ENCODE measurements around the gene ACSF2. TPM values are rescaled to one million over a fixed set of nuclear protein-coding genes. Genes with fewer than 3 reads are reported as not detected.

Gene ACSF2
- total RNA-seq, 3 donors from 2014 or later (not counting 1 experiment from before 2014, with no cell fraction given) = 24.2 to 40.6 (median 25.8) TPM

GRCh38 chr17:50491505-50491904 is 65.5 kb downstream of the ACSF2 start:
- Mint-ChIP-seq H3K4me1 (no peaks in the 10 kb centered on the region), H3K27ac (no peak overlapping the region), H3K4me3 (no peak overlapping the region), H3K27me3 (ENCODE audit: low read depth in 2 of 2) (no peaks in the 10 kb centered on the region), H3K9me3 (no peaks in the 10 kb centered on the region), H3K36me3 (no peaks in the 10 kb centered on the region)
- intact Hi-C loops (cut with micrococcal nuclease) = no loop called here
- no peaks in the 10 kb centered on the region for H3K4me1 ChIP-seq (ENCODE audit: control insufficient read depth, insufficient read depth, low read length)
- H3K27ac ChIP-seq (ENCODE audit: low read length) = no peak overlapping the region
- WGBS (ENCODE audit: insufficient coverage) = 88% methylated on average over 1 of the region's 1 CpG
- TF ChIP-seq CTCF (IDR thresholded peaks at IDR 0.05) = no peak
- H3K9me3 ChIP-seq (ENCODE audit: control insufficient read depth, insufficient read depth, low read length) = no peaks in the 10 kb centered on the region
- no peaks in the 10 kb centered on the region for H3K36me3 ChIP-seq (ENCODE audit: control insufficient read depth, insufficient read depth, low read length)
- DNase-seq (no peak), ATAC-seq (no peak)
- no peak overlapping the region for H3K4me3 ChIP-seq (ENCODE audit: low read length)
- H3K27me3 ChIP-seq (ENCODE audit: control insufficient read depth, insufficient read depth, low read length) = no peaks in the 10 kb centered on the region

GRCh38 chr17:50492214-50492613 is 66.2 kb downstream of the ACSF2 start:
- intact Hi-C loops (cut with micrococcal nuclease) = no loop called here
- Histone ChIP-seq H3K27me3 (ENCODE audit: control insufficient read depth, insufficient read depth, low read length) (no peaks in the 10 kb centered on the region), H3K4me3 (ENCODE audit: low read length) (no peak overlapping the region), H3K9me3 (ENCODE audit: control insufficient read depth, insufficient read depth, low read length) (no peaks in the 10 kb centered on the region), H3K36me3 (ENCODE audit: control insufficient read depth, insufficient read depth, low read length) (no peaks in the 10 kb centered on the region), H3K4me1 (ENCODE audit: control insufficient read depth, insufficient read depth, low read length) (no peaks in the 10 kb centered on the region), H3K27ac (ENCODE audit: low read length) (no peak overlapping the region)
- Mint-ChIP-seq H3K4me3 (no peak overlapping the region), H3K9me3 (no peaks in the 10 kb centered on the region), H3K4me1 (no peaks in the 10 kb centered on the region), H3K36me3 (no peaks in the 10 kb centered on the region), H3K27ac (no peak overlapping the region), H3K27me3 (ENCODE audit: low read depth in 2 of 2) (no peaks in the 10 kb centered on the region)
- DNase-seq = no peak
- no peak for ATAC-seq
- TF ChIP-seq CTCF (IDR thresholded peaks at IDR 0.05) = no peak
- WGBS (ENCODE audit: insufficient coverage) = 100% methylated on average over 2 of the region's 8 CpGs

- Mint-ChIP-seq H3K27ac (no peak overlapping the region), H3K4me3 (no peak overlapping the region), H3K36me3 (no peaks in the 10 kb centered on the region), H3K9me3 (no peaks in the 10 kb centered on the region), H3K4me1 (no peaks in the 10 kb centered on the region), H3K27me3 (ENCODE audit: low read depth in 2 of 2) (no peaks in the 10 kb centered on the region)
- intact Hi-C loops (cut with micrococcal nuclease) = no loop called here
- no peak overlapping the region for H3K27ac ChIP-seq (ENCODE audit: low read length)
- H3K9me3 ChIP-seq (ENCODE audit: control insufficient read depth, insufficient read depth, low read length) = no peaks in the 10 kb centered on the region
- no peaks in the 10 kb centered on the region for H3K4me1 ChIP-seq (ENCODE audit: control insufficient read depth, insufficient read depth, low read length)
- 78% methylated on average over 2 of the region's 3 CpGs for WGBS (ENCODE audit: insufficient coverage)
- H3K27me3 ChIP-seq (ENCODE audit: control insufficient read depth, insufficient read depth, low read length) = no peaks in the 10 kb centered on the region
- no peak for ATAC-seq
- H3K4me3 ChIP-seq (ENCODE audit: low read length) = no peak overlapping the region
- no peak for TF ChIP-seq CTCF (IDR thresholded peaks at IDR 0.05)
- no peak for DNase-seq
- no peaks in the 10 kb centered on the region for H3K36me3 ChIP-seq (ENCODE audit: control insufficient read depth, insufficient read depth, low read length)
Measured at GRCh38 chr17:50493744-50494143, 67.7 kb downstream of the ACSF2 start.

DNA sequence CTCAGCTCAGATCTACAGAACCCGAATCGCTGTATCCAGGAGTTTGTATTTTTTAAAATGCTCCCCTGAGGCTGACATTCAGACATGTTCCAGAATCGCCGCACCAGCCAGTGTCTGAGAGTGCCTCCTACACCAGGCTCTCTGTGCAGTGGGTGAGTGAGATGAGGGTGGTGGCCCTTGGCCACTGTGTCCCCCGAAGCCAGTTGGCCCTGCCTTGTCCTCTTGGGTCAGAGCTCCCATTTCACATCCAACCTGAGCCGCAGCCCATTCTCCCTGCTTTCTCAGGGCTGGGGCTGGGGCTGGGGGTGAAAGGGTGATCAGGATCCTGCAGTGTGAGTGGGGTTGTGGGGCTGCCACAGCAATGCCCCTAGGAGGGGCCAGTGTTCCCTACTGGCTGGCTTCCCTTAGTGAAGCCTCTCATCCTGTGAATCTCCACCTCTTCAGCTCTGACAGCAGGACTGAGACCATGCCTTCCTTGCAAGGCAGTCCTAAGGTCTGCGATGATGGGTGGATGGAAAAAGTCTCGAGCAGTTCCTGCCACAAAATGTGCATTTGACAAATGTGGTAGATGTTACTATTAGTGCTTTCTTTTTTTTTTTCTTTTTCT is 69.3 kb downstream of the ACSF2 start:
- H3K4me1 Mint-ChIP-seq = no peaks in the 10 kb centered on the region
- Histone ChIP-seq H3K27me3 (ENCODE audit: control insufficient read depth, insufficient read depth, low read length) (no peaks in the 10 kb centered on the region), H3K36me3 (ENCODE audit: control insufficient read depth, insufficient read depth, low read length) (no peaks in the 10 kb centered on the region), H3K4me3 (ENCODE audit: low read length) (no peak overlapping the region), H3K27ac (ENCODE audit: low read length) (no peak overlapping the region), H3K9me3 (ENCODE audit: control insufficient read depth, insufficient read depth, low read length) (no peaks in the 10 kb centered on the region), H3K4me1 (ENCODE audit: control insufficient read depth, insufficient read depth, low read length) (no peaks in the 10 kb centered on the region)
- peaks cover 0 to 2% of the 10 kb centered on the region in 2 donors for H3K27me3 Mint-ChIP-seq (ENCODE audit: low read depth in 2 of 2)
- no peak overlapping the region for H3K27ac Mint-ChIP-seq
- TF ChIP-seq CTCF (IDR thresholded peaks at IDR 0.05) = no peak
- 98% methylated on average over 4 of the region's 8 CpGs for WGBS (ENCODE audit: insufficient coverage)
- intact Hi-C loops (cut with micrococcal nuclease) = no loop called here
- no peaks in the 10 kb centered on the region for H3K9me3 Mint-ChIP-seq
- H3K4me3 Mint-ChIP-seq = no peak overlapping the region
- DNase-seq = no peak
- ATAC-seq = no peak
- H3K36me3 Mint-ChIP-seq = no peaks in the 10 kb centered on the region

All from natural killer cell (primary cell).